ENCODE data around the gene FCGR3B. TPM values are rescaled to one million over a fixed set of nuclear protein-coding genes. Genes with fewer than 3 reads are reported as not detected.
"Not testable (repeated sequence)": the region's sequence is repeated elsewhere in the genome, so short reads cannot be mapped to it uniquely, and the experiment has no call there.

Gene FCGR3B
- total and polyA plus RNA-seq, 7 donors = 0.08 to 3.9 (median 0.83) TPM

- intact Hi-C loops (cut with DNase I) = not testable (repeated sequence)
Observed at GRCh38 chr1:161671045-161672020, 40.4 kb upstream of the FCGR3B start.

GRCh38 chr1:161664689-161665088 is 33.7 kb upstream of the FCGR3B start:
- intact Hi-C loops (cut with DNase I); ATAC-seq; H3K27ac ChIP-seq; H3K36me3 ChIP-seq (ENCODE audit: insufficient read depth in 1 of 2, low read depth in 1 of 2); H3K4me3 ChIP-seq; DNase-seq; H3K27me3 ChIP-seq (ENCODE audit: insufficient read depth in 3 of 3, low read length in 2 of 3); H3K4me1 ChIP-seq; H3K9me3 ChIP-seq: not testable (repeated sequence)
- WGBS, 3 donors = no CpG with 5 or more reads among the region's 4 CpGs

More at GRCh38 chr1:161671045-161672020, 40.4 kb upstream of the FCGR3B start:
- not testable (repeated sequence) for H3K27ac ChIP-seq; H3K4me1 ChIP-seq; DNase-seq; H3K27me3 ChIP-seq (ENCODE audit: insufficient read depth in 3 of 3, low read length in 2 of 3); ATAC-seq; H3K4me3 ChIP-seq; H3K9me3 ChIP-seq; H3K36me3 ChIP-seq (ENCODE audit: insufficient read depth in 1 of 2, low read depth in 1 of 2)
- WGBS, 3 donors = 50 to 60% (median 53%) methylated on average over 11 to 12 of the region's 15 CpGs

GRCh38 chr1:161663569-161663968 is 32.6 kb upstream of the FCGR3B start:
- H3K4me3 ChIP-seq; intact Hi-C loops (cut with DNase I): not testable (repeated sequence)

GRCh38 chr1:161662684-161663339 is 31.8 kb upstream of the FCGR3B start, which contains the start of gene FCGR2B:
Gene FCGR2B (plus strand): TSS chr1:161663143. CDS start chr1:161663242, 99 bp downstream.
- WGBS, 3 donors = no CpG with 5 or more reads among the region's 4 CpGs

More at GRCh38 chr1:161663569-161663968, 32.6 kb upstream of the FCGR3B start:
- not testable (repeated sequence) for H3K9me3 ChIP-seq; H3K27me3 ChIP-seq (ENCODE audit: insufficient read depth in 3 of 3, low read length in 2 of 3); H3K36me3 ChIP-seq (ENCODE audit: insufficient read depth in 1 of 2, low read depth in 1 of 2); H3K27ac ChIP-seq; H3K4me1 ChIP-seq; ATAC-seq; DNase-seq
- WGBS, 3 donors = no CpG with 5 or more reads among the region's 1 CpG

GRCh38 chr1:161661660-161662311 is 30.8 kb upstream of the FCGR3B start:
- intact Hi-C loops (cut with DNase I); H3K4me3 ChIP-seq; DNase-seq; ATAC-seq; H3K36me3 ChIP-seq (ENCODE audit: insufficient read depth in 1 of 2, low read depth in 1 of 2); H3K9me3 ChIP-seq; H3K27me3 ChIP-seq (ENCODE audit: insufficient read depth in 3 of 3, low read length in 2 of 3); H3K4me1 ChIP-seq; H3K27ac ChIP-seq: not testable (repeated sequence)
- WGBS, 3 donors = 27 to 38% (median 37%) methylated on average over 3 of the region's 9 CpGs

More at GRCh38 chr1:161662684-161663339, 31.8 kb upstream of the FCGR3B start, which contains the start of gene FCGR2B:
- ATAC-seq; H3K36me3 ChIP-seq (ENCODE audit: insufficient read depth in 1 of 2, low read depth in 1 of 2); H3K9me3 ChIP-seq; intact Hi-C loops (cut with DNase I); DNase-seq; H3K27ac ChIP-seq; H3K4me1 ChIP-seq; H3K27me3 ChIP-seq (ENCODE audit: insufficient read depth in 3 of 3, low read length in 2 of 3); H3K4me3 ChIP-seq: not testable (repeated sequence)

GRCh38 chr1:161658524-161658923 is 27.5 kb upstream of the FCGR3B start:
- H3K4me3 ChIP-seq; H3K36me3 ChIP-seq (ENCODE audit: insufficient read depth in 1 of 2, low read depth in 1 of 2); DNase-seq; H3K4me1 ChIP-seq; intact Hi-C loops (cut with DNase I); H3K27ac ChIP-seq; ATAC-seq; H3K27me3 ChIP-seq (ENCODE audit: insufficient read depth in 3 of 3, low read length in 2 of 3); H3K9me3 ChIP-seq: not testable (repeated sequence)

GRCh38 chr1:161653971-161654370 is 23.0 kb upstream of the FCGR3B start:
- intact Hi-C loops (cut with DNase I); H3K4me3 ChIP-seq; H3K27me3 ChIP-seq (ENCODE audit: insufficient read depth in 3 of 3, low read length in 2 of 3); H3K4me1 ChIP-seq; H3K27ac ChIP-seq; ATAC-seq; DNase-seq; H3K9me3 ChIP-seq; H3K36me3 ChIP-seq (ENCODE audit: insufficient read depth in 1 of 2, low read depth in 1 of 2): not testable (repeated sequence)
- 38 to 44% (median 42%) methylated on average over 4 to 6 of the region's 6 CpGs for WGBS, 3 donors

GRCh38 chr1:161653541-161653940 is 22.6 kb upstream of the FCGR3B start:
- intact Hi-C loops (cut with DNase I); DNase-seq; H3K36me3 ChIP-seq (ENCODE audit: insufficient read depth in 1 of 2, low read depth in 1 of 2); H3K27ac ChIP-seq; H3K9me3 ChIP-seq; H3K4me1 ChIP-seq; H3K4me3 ChIP-seq; H3K27me3 ChIP-seq (ENCODE audit: insufficient read depth in 3 of 3, low read length in 2 of 3); ATAC-seq: not testable (repeated sequence)
- WGBS, 3 donors = 34 to 63% (median 57%) methylated on average over 2 of the region's 7 CpGs
